ENCODE results near the gene CASK.

Gene CASK

GRCh38 chrX:41542536-41542935 is 380.8 kb downstream of the CASK start:
- H3F3A ChIP-seq (ENCODE audit: insufficient read depth, low read length), result no peaks in the 10 kb centered on the region

DNA sequence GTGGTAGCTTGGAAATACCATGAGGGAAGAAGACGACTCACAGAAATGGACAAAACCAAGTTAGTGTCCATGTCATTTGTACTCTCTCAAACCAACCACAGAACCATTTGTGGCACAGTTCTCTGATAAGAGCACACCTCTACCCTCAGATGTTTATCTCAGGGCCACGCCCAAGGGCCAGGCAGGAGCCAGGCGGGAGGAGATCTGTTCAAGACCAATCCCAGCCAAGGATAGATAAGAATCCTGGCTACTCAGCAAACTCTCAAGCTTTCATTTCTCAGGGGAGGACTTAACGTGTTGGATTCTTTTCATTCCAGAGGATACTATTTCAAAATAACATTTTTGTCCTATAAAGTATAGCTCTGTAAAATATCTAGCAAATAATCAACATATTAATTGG is 381.2 kb downstream of the CASK start:
- Histone ChIP-seq H3K4me3 (ENCODE audit: low read depth, low read length, poor library complexity, severe bottlenecking) (no peak overlapping the region), H3K27ac (ENCODE audit: low read depth, low read length, poor library complexity, severe bottlenecking) (no peak overlapping the region)

More at GRCh38 chrX:41542536-41542935, 380.8 kb downstream of the CASK start:
- Histone ChIP-seq H3K27me3 (ENCODE audit: insufficient read depth, low read length) (no peaks in the 10 kb centered on the region), H2AFZ (ENCODE audit: low read length) (no peak overlapping the region), H3K36me3 (ENCODE audit: insufficient read depth, low read length) (peaks cover 14% of the 10 kb centered on the region; the same call in 1 of the 2 replicates), H3K4me2 (ENCODE audit: low read length) (no peak overlapping the region), H3K9me3 (ENCODE audit: low read length) (no peaks in the 10 kb centered on the region), H4K20me1 (ENCODE audit: insufficient read depth, low read length) (no peaks in the 10 kb centered on the region), H3K9me2 (ENCODE audit: low read depth, low read length) (no peaks in the 10 kb centered on the region), H3K4me3 (ENCODE audit: low read depth, low read length, poor library complexity, severe bottlenecking) (no peak overlapping the region), H3K9ac (ENCODE audit: low read length) (no peak overlapping the region), H3K27ac (ENCODE audit: low read depth, low read length, poor library complexity, severe bottlenecking) (no peak overlapping the region), H3K4me1 (ENCODE audit: insufficient read depth, low read length, severe bottlenecking) (no peaks in the 10 kb centered on the region), H3K79me2 (ENCODE audit: insufficient read depth, low read length) (no peaks in the 10 kb centered on the region)
- no peak for TF ChIP-seq EZH2 (IDR thresholded peaks at IDR 0.05; ENCODE audit: borderline replicate concordance, low read length)
- TF ChIP-seq CTCF (IDR thresholded peaks at IDR 0.05; ENCODE audit: low read length), result no peak

DNA sequence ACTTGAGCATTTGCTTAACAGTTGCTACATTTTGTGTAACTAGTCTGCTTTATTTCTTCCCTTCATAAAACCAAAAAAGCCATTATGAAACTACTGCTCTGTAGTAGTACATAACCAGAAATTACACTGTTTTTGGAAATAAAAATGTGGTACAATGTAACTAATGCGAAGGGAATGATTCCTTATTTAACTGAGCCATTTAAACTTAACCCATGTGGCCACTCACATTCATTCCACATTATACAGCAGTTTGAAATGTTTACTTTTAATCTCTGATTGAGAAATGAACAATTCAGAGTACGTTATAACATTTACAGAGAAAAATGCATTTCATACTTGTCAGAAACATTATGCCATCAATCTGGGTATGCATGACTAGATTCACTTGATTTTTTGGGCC is 382.0 kb downstream of the CASK start:
- no peaks in the 10 kb centered on the region for H3K79me2 ChIP-seq (ENCODE audit: insufficient read depth, low read length)
- H3K4me1 ChIP-seq (ENCODE audit: insufficient read depth, low read length, severe bottlenecking), result no peaks in the 10 kb centered on the region
- H3F3A ChIP-seq (ENCODE audit: insufficient read depth, low read length), result no peaks in the 10 kb centered on the region
- no peak overlapping the region for H3K4me3 ChIP-seq (ENCODE audit: low read depth, low read length, poor library complexity, severe bottlenecking)
- no peak overlapping the region for H2AFZ ChIP-seq (ENCODE audit: low read length)
- H3K27ac ChIP-seq (ENCODE audit: low read depth, low read length, poor library complexity, severe bottlenecking), result no peak overlapping the region
- no peaks in the 10 kb centered on the region for H3K9me3 ChIP-seq (ENCODE audit: low read length)
- no peaks in the 10 kb centered on the region for H3K9me2 ChIP-seq (ENCODE audit: low read depth, low read length)
- no peaks in the 10 kb centered on the region for H3K27me3 ChIP-seq (ENCODE audit: insufficient read depth, low read length)
- no peak overlapping the region for H3K4me2 ChIP-seq (ENCODE audit: low read length)
- TF ChIP-seq EZH2 (IDR thresholded peaks at IDR 0.05; ENCODE audit: borderline replicate concordance, low read length), result no peak
- no peak for TF ChIP-seq CTCF (IDR thresholded peaks at IDR 0.05; ENCODE audit: low read length)
- H4K20me1 ChIP-seq (ENCODE audit: insufficient read depth, low read length), result no peaks in the 10 kb centered on the region
- H3K36me3 ChIP-seq (ENCODE audit: insufficient read depth, low read length), result peaks cover 14% of the 10 kb centered on the region; the same call in 1 of the 2 replicates
- H3K9ac ChIP-seq (ENCODE audit: low read length), result no peak overlapping the region

More for the DNA sequence above, 381.2 kb downstream of the CASK start:
- Histone ChIP-seq H3K9ac (ENCODE audit: low read length) (no peak overlapping the region), H3K36me3 (ENCODE audit: insufficient read depth, low read length) (peaks cover 14% of the 10 kb centered on the region; the same call in 1 of the 2 replicates), H3F3A (ENCODE audit: insufficient read depth, low read length) (no peaks in the 10 kb centered on the region), H3K27me3 (ENCODE audit: insufficient read depth, low read length) (no peaks in the 10 kb centered on the region), H3K79me2 (ENCODE audit: insufficient read depth, low read length) (no peaks in the 10 kb centered on the region), H3K9me3 (ENCODE audit: low read length) (no peaks in the 10 kb centered on the region), H3K4me1 (ENCODE audit: insufficient read depth, low read length, severe bottlenecking) (no peaks in the 10 kb centered on the region), H3K4me2 (ENCODE audit: low read length) (no peak overlapping the region), H3K9me2 (ENCODE audit: low read depth, low read length) (no peaks in the 10 kb centered on the region), H4K20me1 (ENCODE audit: insufficient read depth, low read length) (no peaks in the 10 kb centered on the region), H2AFZ (ENCODE audit: low read length) (no peak overlapping the region)
- TF ChIP-seq CTCF (IDR thresholded peaks at IDR 0.05; ENCODE audit: low read length) (no peak), EZH2 (IDR thresholded peaks at IDR 0.05; ENCODE audit: borderline replicate concordance, low read length) (no peak)

All from OCI-LY1 (cell line).